ENCODE measurements around the gene AK9. TPM values are rescaled to one million over a fixed set of nuclear protein-coding genes. Genes with fewer than 3 reads are reported as not detected.

Gene AK9
- total RNA-seq, 1 experiment from 2014 or later, result 3.5 TPM

Other genes starting within 250 kb of the AK9 start
- 23.9 TPM for gene MICAL1, start 235.4 kb downstream of the AK9 start, total RNA-seq (2021; ENCODE audit: unreplicated experiment)
- gene ZBTB24, start 208.0 kb downstream of the AK9 start, total RNA-seq (2021; ENCODE audit: unreplicated experiment), result 11.3 TPM
- gene FIG4, start 94 bp upstream of the AK9 start, total RNA-seq (2021; ENCODE audit: unreplicated experiment), result 15.7 TPM